NB4 (cell line): Measurements from ENCODE around the gene DOCK9.
A peak's percentile ranks its signal among the peaks of the same experiment; 100 is the strongest.

Experiments used
- POLR2A ChIP-seq: IDR thresholded peaks from 2 replicates; pipeline ENCODE4 v1.6.1; 2011; ENCODE audit warnings: mild to moderate bottlenecking; ENCODE audit not compliant: insufficient read length; ENCODE audit errors: extremely low read depth
- TF ChIP-seq, protein P1 (sequence below): IDR thresholded peaks from one replicate; pipeline ENCODE4 v1.5.1; 2012; ENCODE audit warnings: low read depth, low read length
- TF ChIP-seq, protein P2 (sequence below): IDR thresholded peaks from 2 replicates; pipeline ENCODE4 v1.6.1; 2011; ENCODE audit warnings: low read depth, low read length

DNA sequence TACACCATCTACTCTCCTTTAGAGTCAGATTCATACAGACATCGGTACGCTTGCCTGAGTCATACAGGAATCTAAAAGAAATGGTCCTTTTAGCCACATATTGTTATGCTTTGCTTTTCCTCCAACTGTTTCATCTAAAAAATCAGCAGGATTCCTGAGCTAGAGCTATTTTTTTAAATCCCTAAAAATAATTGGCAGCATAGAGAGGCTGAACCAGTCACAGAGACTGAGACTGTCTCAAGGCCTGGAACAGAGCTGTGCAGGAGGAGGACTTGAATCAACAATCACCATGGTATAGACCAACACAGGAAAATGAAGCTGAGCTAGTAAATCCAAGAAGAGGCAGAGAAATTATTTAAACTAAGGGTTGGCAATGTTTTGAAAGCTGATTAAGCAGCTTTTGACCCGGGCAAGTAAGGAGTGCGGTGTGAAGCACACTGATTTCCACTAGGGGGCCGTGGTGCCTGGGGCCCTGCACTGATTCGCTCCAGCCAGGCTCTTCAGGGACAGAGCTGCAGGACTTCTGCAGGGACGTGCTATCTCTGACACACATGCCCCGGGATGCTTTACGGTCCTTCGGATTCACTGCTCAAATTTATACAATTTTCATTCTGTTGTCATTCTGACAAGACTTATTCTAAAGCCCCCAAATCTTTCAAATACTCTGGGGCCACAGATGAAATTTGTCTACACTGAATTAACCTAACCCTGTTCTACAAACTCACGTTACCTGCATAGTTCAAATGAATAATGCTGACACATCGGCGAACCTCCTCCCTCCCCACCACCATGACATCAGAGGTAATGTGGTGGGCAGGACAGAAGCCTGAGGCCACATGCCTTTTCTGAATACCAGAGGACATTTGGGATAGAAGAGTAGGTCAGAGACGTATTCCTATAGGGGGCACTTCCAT lies 137.8 kb downstream of the DOCK9 start:
- TF ChIP-seq, protein P1, sequence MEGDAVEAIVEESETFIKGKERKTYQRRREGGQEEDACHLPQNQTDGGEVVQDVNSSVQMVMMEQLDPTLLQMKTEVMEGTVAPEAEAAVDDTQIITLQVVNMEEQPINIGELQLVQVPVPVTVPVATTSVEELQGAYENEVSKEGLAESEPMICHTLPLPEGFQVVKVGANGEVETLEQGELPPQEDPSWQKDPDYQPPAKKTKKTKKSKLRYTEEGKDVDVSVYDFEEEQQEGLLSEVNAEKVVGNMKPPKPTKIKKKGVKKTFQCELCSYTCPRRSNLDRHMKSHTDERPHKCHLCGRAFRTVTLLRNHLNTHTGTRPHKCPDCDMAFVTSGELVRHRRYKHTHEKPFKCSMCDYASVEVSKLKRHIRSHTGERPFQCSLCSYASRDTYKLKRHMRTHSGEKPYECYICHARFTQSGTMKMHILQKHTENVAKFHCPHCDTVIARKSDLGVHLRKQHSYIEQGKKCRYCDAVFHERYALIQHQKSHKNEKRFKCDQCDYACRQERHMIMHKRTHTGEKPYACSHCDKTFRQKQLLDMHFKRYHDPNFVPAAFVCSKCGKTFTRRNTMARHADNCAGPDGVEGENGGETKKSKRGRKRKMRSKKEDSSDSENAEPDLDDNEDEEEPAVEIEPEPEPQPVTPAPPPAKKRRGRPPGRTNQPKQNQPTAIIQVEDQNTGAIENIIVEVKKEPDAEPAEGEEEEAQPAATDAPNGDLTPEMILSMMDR, result peak; percentile 91
- no peak for TF ChIP-seq POLR2A
- TF ChIP-seq, protein P2, sequence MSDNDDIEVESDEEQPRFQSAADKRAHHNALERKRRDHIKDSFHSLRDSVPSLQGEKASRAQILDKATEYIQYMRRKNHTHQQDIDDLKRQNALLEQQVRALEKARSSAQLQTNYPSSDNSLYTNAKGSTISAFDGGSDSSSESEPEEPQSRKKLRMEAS, result no peak
